ENCODE results near the gene GOLGA6L2. TPM values are rescaled to one million over a fixed set of nuclear protein-coding genes. Genes with fewer than 3 reads are reported as not detected.

GOLGA6L2 gene
- total and polyA plus RNA-seq, 2 of the 13 experiments (the other 11 are each of a cell fraction or from before 2014, with no cell fraction given) = not detected

GRCh38 chr15:23436421-23436820 lies 10.6 kb downstream of the GOLGA6L2 start:
- FAIRE-seq = no peak
- ChIA-PET POLR2A (no interaction called here), CTCF (ENCODE audit: low intra/inter-chr PET ratio, low total read pairs) (no interaction called here)
- TF ChIP-seq SMYD3 (CRISPR knock-in tag; IDR thresholded peaks at IDR 0.05) (no peak), ZNF883 (CRISPR knock-in tag; IDR thresholded peaks at IDR 0.05; ENCODE audit: not compliant biosample characterization) (no peak), SOX13 (IDR thresholded peaks at IDR 0.05) (no peak), SOX13 (CRISPR knock-in tag; conservative IDR thresholded peaks at IDR 0.05 in 1 of 2, IDR thresholded peaks at IDR 0.05 in 1 of 2) (no peak), ZNF598 (CRISPR knock-in tag; IDR thresholded peaks at IDR 0.05; ENCODE audit: borderline replicate concordance) (no peak), SMARCC2 (IDR thresholded peaks at IDR 0.05) (no peak), ZNF768 (CRISPR knock-in tag; IDR thresholded peaks at IDR 0.05) (no peak), HDAC6 (IDR thresholded peaks at IDR 0.05; ENCODE audit: low read depth, low read length) (no peak), ZNF382 (CRISPR knock-in tag; IDR thresholded peaks at IDR 0.05; ENCODE audit: borderline replicate concordance) (no peak), CREBL2 (CRISPR knock-in tag; IDR thresholded peaks at IDR 0.05; ENCODE audit: borderline replicate concordance) (no peak), RAD21 (CRISPR knock-in tag; IDR thresholded peaks at IDR 0.05) (no peak), GATA4 (IDR thresholded peaks at IDR 0.05; ENCODE audit: borderline replicate concordance, low read depth) (no peak), RERE (CRISPR knock-in tag; IDR thresholded peaks at IDR 0.05; ENCODE audit: low read depth) (no peak), ZEB1 (IDR thresholded peaks at IDR 0.05; ENCODE audit: insufficient replicate concordance, low read depth) (no peak), PITX1 (CRISPR knock-in tag; IDR thresholded peaks at IDR 0.05) (no peak), HNRNPH1 (optimal IDR thresholded peaks at IDR 0.05; ENCODE audit: low read depth, low read length) (no peak)
- no peak overlapping the region for H2AFZ ChIP-seq (ENCODE audit: low read length)
- no peaks in the 10 kb centered on the region for H3K79me2 ChIP-seq (ENCODE audit: insufficient read depth, low read length)
- WGBS (ENCODE audit: low lambda C conversion rate) = 15% methylated on average over 12 of the region's 12 CpGs
- H3K9ac ChIP-seq (ENCODE audit: insufficient read depth, low read depth, low read length) = no peak overlapping the region
- no peak overlapping the region for H3K27ac ChIP-seq (ENCODE audit: extremely low read length, insufficient read depth, low read length)
- intact Hi-C loops (cut with micrococcal nuclease; ENCODE audit: unreplicated experiment) (no loop called here), in situ Hi-C loops (cut with HindIII; ENCODE audit: extremely low pct_ligation_motif_present, low pct_unique_long_range_greater_than_20kb) (no loop called here)
- peaks cover 12% of the 10 kb centered on the region; the same call in 1 of the 2 replicates for H3K4me1 ChIP-seq (ENCODE audit: insufficient read depth, low read length)
- H3K4me2 ChIP-seq (ENCODE audit: low read depth, low read length) = no peak overlapping the region
- no peaks in the 10 kb centered on the region for H3K9me3 ChIP-seq (ENCODE audit: low read length)
- no peaks in the 10 kb centered on the region for H3K36me3 ChIP-seq (replicated peaks in 1 of 2; ENCODE audit: control insufficient read depth in 1 of 2, insufficient read depth in 2 of 2, low read length in 2 of 2)
- no TSS peak for BruUV-seq (replicated peaks)
- DNase-seq (ENCODE audit: low spot score) = no peak
- ATAC-seq = no peak
- no peaks in the 10 kb centered on the region for H4K20me1 ChIP-seq (ENCODE audit: insufficient read depth, low read length)
- H3K27me3 ChIP-seq (ENCODE audit: control insufficient read depth in 1 of 2, insufficient read depth in 2 of 2, low read length in 2 of 2) = peaks cover 3 to 15% of the 10 kb centered on the region in 2 experiments; a peak in 3 of 5 replicates
- H3K4me3 ChIP-seq (replicated peaks in 1 of 3; ENCODE audit: insufficient read depth in 1 of 3, low read depth in 2 of 3, low read length in 3 of 3) = no peak overlapping the region

Data from HepG2 (cell line).